ENCODE results near the gene BCAS4. TPM values are rescaled to one million over a fixed set of nuclear protein-coding genes. Genes with fewer than 3 reads are reported as not detected.

BCAS4 gene
- total and polyA plus RNA-seq, 4 donors = 4.3 to 5.7 (median 5.0) TPM

- Histone ChIP-seq H3K4me1 (ENCODE audit: control insufficient read depth in 5 of 5, insufficient read depth in 5 of 5, low read length in 5 of 5) (no peaks in the 10 kb centered on the region), H3K36me3 (ENCODE audit: control insufficient read depth in 4 of 4, insufficient read depth in 4 of 4, low read length in 4 of 4) (no peaks in the 10 kb centered on the region), H3K27me3 (ENCODE audit: control insufficient read depth in 3 of 3, insufficient read depth in 3 of 3, low read length in 2 of 3) (no peaks in the 10 kb centered on the region), H3K9me3 (ENCODE audit: control insufficient read depth in 4 of 4, insufficient read depth in 3 of 4, low read length in 3 of 4) (no peaks in the 10 kb centered on the region), H3K4me3 (no peak overlapping the region), H3K27ac (ENCODE audit: low read depth in 1 of 2, low read length in 1 of 2) (no peak overlapping the region), H3K9ac (ENCODE audit: insufficient read depth in 1 of 2, low read length in 2 of 2) (no peak overlapping the region)
- no peak for TF ChIP-seq CTCF (IDR thresholded peaks at IDR 0.05; ENCODE audit: control extremely low read depth, extremely low read depth)
- 73 to 76% methylated on average over 5 of the region's 5 CpGs for WGBS, 2 donors
- ATAC-seq (ENCODE audit: insufficient read depth, low FRiP score) (no peak), DNase-seq (no peak)
These were observed 22.3 kb upstream of the BCAS4 start for GRCh38 chr20:50772420-50773185.

- Histone ChIP-seq H3K27me3 (ENCODE audit: control insufficient read depth in 3 of 3, insufficient read depth in 3 of 3, low read length in 2 of 3) (no peaks in the 10 kb centered on the region), H3K4me3 (no peak overlapping the region), H3K9me3 (ENCODE audit: control insufficient read depth in 4 of 4, insufficient read depth in 3 of 4, low read length in 3 of 4) (no peaks in the 10 kb centered on the region), H3K4me1 (ENCODE audit: control insufficient read depth in 5 of 5, insufficient read depth in 5 of 5, low read length in 5 of 5) (no peaks in the 10 kb centered on the region), H3K36me3 (ENCODE audit: control insufficient read depth in 4 of 4, insufficient read depth in 4 of 4, low read length in 4 of 4) (no peaks in the 10 kb centered on the region), H3K9ac (ENCODE audit: insufficient read depth in 1 of 2, low read length in 2 of 2) (no peak overlapping the region), H3K27ac (ENCODE audit: low read depth in 1 of 2, low read length in 1 of 2) (no peak overlapping the region)
- DNase-seq = no peak
- no peak for TF ChIP-seq CTCF (IDR thresholded peaks at IDR 0.05; ENCODE audit: control extremely low read depth, extremely low read depth)
- ATAC-seq (ENCODE audit: insufficient read depth, low FRiP score) = no peak
- WGBS, 2 donors = 83 to 91% methylated on average over 3 of the region's 3 CpGs
These were observed 20.3 kb upstream of the BCAS4 start for GRCh38 chr20:50774515-50774914.

- ATAC-seq (ENCODE audit: insufficient read depth, low FRiP score) (no peak), DNase-seq (no peak)
- 66 to 89% methylated on average over 8 of the region's 8 CpGs for WGBS, 2 donors
- no peak overlapping the region for H3K4me3 ChIP-seq
- no peak overlapping the region for H3K27ac ChIP-seq (ENCODE audit: low read depth in 1 of 2, low read length in 1 of 2)
- H3K36me3 ChIP-seq (ENCODE audit: control insufficient read depth in 4 of 4, insufficient read depth in 4 of 4, low read length in 4 of 4) = no peaks in the 10 kb centered on the region
- no peaks in the 10 kb centered on the region for H3K4me1 ChIP-seq (ENCODE audit: control insufficient read depth in 5 of 5, insufficient read depth in 5 of 5, low read length in 5 of 5)
- no peaks in the 10 kb centered on the region for H3K27me3 ChIP-seq (ENCODE audit: control insufficient read depth in 3 of 3, insufficient read depth in 3 of 3, low read length in 2 of 3)
- H3K9me3 ChIP-seq (ENCODE audit: control insufficient read depth in 4 of 4, insufficient read depth in 3 of 4, low read length in 3 of 4) = no peaks in the 10 kb centered on the region
- H3K9ac ChIP-seq (ENCODE audit: insufficient read depth in 1 of 2, low read length in 2 of 2) = no peak overlapping the region
- no peak for TF ChIP-seq CTCF (IDR thresholded peaks at IDR 0.05; ENCODE audit: control extremely low read depth, extremely low read depth)
These were observed 18.6 kb upstream of the BCAS4 start for GRCh38 chr20:50776122-50776817.
